Amygdala (tissue), 56 donors: Measurements from ENCODE around the gene CISTR.
"Not testable (repeated sequence)": the region's sequence is repeated elsewhere in the genome, so short reads cannot be mapped to it uniquely, and the experiment has no call there.

Source experiments
- DNase-seq, 56 donors: peaks; one replicate each; lab custom pipeline; 2025; lab: John Stamatoyannopoulos, UW

The CISTR gene

DNA sequence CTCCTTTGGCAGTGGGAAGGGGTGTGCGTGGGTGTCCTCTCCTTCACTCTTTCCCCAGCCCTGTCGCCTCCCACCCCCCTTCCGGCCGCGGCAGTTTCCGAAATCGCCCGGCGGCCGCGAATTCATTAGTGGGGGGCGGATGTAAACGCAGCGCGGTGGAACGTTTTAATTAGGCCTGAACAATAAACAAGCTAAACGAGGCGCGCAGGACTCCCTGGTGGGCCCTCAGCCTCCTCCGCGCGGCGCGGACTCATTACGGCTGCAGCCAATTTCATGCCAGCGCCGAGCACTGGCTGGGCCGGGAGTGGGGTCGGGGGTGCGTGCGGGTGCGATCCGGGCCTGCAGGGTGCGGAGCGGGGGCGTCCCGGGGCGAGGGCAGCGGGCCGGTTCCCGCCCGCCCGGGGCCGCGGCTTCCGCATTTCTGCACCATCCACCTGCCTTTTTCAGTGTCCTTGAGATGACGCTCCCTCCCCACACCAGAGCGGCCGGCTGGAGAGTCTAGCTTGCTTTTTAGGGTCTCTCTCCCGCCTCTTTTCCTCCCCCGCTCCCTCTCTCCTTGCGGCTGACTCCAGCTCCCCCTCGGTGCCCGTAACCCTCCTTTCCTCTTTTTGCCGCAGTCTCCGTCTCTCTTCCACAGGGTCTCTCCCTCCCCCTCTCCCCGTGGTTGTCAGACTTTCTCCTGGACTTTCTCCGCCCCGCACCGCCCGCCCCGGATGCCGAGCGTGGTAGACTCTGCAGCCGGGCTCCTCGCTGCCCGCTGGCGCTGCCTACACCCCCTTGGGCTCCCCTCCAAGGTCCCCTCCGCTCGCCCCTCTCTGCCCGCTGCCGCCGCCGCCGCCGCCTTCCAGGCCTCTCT is at the start of gene CISTR:
Gene CISTR (minus strand): TSS at position 644 of the 856 bp plus-strand sequence.
- DNase-seq = peak in 17 of 56 donors; percentile 11 to 62 (median 34)

DNA sequence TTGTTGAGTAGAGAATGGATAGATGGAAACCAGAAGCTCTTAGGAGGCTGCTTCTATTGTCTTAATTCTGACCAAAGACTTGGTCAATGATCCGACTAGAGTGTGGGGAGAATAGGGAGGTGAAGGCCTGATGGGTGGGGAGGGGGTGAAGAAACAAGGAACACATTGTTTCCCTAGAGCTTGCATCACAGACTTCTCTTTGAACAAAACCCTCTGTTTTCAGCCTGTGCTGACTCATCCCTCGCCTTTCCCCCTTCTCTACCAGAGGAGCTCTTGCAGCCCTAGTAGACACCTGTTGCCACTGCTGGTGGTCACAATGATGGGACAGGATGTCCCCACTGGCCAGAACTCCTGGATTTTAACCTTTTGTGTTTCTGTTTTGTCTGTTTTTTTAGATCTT is 46.8 kb upstream of the CISTR start:
- DNase-seq = peak in 49 of 56 donors; percentile 2 to 84 (median 41)

DNA sequence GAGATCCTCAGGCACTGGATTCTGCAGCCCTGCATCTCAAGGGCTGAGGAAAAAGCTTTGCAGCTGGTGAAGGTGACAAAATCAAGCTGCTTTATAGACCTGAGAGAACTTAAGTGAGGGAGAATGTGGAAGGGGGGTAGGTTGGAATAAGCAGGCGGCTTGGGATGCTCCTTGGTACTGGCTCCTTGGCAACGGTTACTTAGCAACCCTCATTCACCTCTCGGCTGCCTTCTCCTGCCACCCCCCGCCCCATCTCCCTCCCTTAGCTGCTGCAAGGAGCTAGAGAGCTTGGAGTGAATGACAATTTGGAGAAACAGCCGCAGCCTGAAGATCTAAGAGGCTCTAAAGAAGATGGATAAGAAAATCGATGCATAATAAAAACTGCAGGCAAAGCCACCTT is 44.1 kb upstream of the CISTR start:
- DNase-seq = peak in 37 of 56 donors; percentile 2 to 74 (median 32)

DNA sequence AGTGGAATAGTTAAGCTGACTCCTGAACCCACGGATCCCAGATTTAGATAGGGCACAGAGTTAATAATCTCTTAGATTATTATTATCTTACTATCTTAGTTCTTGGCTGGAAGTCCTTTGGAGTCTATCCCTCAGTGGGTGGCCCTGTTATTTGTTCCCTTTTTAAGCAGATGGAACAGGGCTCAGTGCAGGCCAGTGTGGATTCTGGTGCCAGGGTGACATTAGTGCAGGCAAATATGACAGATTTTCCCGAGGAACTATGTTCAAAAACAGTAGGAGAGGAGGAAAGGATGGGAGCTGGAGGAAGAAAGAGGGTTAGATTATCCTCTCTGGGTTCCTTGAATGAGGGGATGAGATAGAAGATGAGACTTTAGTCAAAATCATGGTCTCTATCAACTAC is 41.4 kb upstream of the CISTR start:
- DNase-seq = no peak

DNA sequence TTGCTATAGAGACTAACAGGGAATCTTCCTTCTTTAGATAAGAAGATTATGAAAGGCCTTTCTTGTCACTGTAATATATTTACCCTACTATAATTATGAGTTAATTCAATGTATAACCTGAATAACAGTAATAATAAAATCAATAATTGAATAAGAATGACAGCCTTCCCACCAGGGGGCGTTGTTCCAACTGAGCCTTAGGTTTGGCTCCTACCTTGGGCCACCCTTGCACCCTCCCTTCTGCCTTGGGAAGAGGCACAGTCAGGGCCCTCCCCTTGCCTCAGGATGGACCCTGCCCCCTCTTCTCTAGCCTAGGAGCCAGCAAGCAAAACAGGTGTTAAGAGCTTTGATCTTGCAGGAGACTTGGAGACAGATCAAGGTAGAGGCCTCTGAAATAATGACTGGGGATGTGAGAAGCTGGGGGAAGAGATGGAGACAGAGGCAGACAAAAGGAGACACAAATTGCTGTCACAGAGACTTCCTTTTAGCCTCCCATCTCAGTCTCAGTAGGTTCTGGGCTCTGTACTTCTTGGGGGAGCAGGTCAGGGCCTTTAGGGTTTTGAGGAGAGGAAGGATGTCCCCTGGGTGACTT is 40.1 kb upstream of the CISTR start:
- no peak for DNase-seq

DNA sequence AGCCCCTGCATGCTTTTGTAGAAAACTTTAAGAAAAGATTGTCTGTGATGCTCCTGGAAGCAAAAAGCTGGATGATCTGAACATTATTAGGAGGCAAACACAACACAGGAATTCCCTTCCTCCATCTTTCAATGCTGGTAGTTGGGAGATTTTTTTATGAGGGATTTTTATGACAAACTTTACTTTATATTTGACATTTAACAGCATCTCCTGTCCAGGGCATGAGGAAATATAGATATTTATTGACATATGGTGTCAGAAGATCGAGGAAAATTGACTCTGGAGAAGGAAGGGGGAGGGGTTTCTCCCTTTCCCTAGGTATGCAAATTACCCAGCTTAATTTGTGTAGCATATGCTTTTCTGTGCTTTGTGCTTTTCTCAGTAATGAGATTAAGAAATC is 37.8 kb upstream of the CISTR start:
- DNase-seq = no peak

DNA sequence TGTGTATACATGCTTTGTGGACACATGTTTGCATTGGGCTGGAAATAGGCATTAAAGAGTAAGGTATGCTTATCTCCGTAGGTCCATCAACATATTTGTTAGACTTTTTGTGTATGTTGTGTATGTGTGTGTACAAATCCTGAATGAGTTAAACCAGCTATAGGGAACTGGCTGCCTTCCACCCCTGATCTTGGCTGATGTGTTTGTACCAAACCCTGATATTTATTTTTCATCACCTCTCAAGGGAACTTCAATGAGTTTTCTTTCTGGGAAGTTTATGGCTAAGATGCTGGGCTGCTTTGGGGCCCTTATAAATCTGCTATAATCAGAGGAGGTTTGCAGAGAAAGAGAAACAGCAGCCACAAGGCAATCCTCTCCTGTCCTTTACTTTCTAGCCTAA is 37.1 kb upstream of the CISTR start:
- DNase-seq = no peak

DNA sequence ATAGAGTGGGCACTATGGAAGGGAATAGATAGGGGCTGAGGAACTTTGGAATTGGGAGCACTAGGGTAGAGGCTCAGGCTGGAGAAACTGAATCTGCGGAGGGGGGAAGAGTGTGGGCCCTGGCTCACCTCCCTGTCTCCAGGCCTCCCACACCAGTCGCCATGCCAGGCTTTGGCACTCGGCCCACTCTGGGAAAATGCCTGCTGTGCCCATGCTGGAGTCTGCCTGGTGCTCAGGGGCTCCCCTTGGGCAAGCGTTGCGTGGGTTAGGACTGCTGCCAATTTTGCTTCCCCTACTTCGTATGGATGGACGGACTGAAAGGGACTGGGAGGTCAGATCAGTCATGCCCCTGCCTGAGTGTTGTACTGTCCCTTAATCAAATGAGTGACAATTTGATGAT is 34.6 kb upstream of the CISTR start:
- DNase-seq = peak in 1 of 56 donors; percentile 34

DNA sequence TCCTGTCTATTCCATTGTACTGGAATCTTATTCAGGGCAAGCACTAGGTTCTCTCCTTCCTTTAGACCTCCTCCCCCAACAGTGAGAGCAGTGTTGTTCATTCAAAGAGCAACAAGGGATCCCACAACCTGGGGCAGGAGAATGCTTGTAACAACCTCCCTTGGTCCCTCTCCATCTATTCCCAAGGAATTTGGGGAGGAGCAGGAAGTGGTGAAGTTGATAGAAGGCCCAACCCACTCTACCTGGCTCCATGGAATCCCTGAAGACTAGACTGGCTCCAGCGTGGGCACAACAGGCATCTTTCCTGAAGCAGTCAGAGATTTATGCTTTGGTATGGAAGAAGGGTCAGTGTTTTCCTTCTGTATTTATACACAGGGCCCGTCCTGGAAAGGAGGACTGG is 33.4 kb upstream of the CISTR start:
- DNase-seq = no peak

DNA sequence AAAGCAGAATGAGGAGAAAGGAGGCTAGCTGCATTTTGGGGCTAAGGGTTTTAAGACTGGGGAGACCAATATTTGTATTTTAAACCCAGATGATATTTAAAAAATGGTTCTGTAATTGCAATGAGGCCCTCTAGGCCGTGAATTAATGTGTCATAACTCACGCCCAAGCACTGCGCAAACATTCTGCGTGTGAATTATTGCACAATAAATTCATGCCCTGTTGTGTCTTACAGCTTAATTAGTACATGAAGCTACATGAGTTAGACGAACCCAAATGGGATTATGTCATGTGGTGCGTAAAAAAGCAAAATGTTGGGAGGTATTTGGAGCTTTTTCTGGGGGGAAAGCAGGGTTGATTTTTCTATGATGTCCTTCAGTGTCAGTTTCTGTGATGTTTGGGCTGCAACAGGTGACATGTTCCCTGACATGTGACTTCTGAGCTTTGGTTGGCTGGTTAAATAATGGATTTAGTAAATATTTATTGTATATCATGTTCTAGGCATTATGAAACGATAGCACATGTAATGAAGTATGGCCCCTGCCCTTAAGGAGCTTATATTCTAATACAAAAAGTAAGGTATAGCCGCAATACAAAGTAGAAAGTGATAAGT is 30.4 kb upstream of the CISTR start:
- no peak for DNase-seq

DNA sequence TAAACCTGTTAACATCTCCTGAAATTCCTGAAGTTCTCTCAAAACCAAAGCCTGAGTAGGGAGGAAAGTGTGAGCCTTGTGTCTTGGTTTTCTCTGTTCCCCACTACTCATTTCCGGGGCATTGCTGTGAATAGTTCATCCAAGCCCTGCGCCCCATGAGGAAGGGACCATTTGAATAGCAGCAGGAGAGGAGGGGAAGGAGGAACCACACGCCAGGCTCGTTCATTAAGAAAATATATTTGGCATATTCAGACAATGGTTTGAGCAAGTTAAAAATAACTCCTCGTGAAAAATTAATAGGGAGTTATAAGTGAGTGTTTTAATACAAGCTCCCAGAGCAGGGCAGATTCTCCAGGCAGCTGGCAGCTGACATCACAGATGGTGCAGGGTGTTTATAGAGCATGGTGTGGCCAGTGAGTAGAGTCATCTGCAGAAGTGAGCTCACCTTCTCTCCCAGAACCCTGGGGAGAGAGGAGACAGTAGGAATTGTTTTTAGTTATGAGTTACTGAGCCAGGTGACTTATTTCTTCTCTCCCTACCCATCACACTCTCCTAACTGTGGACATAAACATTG is 29.5 kb upstream of the CISTR start:
- no peak for DNase-seq

DNA sequence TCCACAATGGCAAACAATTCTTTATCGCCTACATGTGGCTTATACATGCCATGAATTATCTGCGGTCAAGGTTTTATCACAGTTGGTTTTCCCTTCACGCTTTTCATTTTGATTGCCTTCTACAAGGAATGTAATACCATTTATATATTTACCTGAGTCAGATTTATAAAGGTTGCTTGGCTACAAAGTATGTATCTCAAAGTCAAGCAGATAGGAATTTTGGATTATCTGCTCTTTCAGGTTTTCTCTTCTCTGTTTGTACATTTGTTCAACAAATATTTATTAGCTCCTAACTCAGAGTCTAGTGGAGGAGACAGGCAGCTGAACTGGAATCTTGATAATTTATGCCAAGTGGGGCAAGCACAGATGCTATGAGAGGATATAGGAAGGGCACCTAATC is 28.5 kb upstream of the CISTR start:
- no peak for DNase-seq

DNA sequence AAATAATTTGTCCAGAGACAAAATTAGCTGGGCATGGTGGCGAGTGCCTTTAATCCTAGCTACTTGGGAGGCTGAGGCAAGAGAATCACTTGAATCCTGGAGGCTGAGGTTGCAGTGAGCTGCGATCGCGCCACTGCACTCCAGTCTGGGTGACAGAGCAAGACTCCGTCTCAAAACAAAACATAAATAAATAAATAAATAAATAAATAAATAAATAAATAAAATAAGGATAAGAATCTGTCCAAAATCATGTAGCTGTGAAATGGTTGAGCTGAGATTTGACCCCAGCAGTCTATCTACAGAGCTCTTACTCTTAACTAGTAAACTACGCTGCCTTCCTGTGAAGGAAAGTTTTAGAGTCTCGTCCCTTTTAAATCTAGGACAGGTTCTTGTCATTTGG is 27.9 kb upstream of the CISTR start:
- DNase-seq = not testable (repeated sequence)

DNA sequence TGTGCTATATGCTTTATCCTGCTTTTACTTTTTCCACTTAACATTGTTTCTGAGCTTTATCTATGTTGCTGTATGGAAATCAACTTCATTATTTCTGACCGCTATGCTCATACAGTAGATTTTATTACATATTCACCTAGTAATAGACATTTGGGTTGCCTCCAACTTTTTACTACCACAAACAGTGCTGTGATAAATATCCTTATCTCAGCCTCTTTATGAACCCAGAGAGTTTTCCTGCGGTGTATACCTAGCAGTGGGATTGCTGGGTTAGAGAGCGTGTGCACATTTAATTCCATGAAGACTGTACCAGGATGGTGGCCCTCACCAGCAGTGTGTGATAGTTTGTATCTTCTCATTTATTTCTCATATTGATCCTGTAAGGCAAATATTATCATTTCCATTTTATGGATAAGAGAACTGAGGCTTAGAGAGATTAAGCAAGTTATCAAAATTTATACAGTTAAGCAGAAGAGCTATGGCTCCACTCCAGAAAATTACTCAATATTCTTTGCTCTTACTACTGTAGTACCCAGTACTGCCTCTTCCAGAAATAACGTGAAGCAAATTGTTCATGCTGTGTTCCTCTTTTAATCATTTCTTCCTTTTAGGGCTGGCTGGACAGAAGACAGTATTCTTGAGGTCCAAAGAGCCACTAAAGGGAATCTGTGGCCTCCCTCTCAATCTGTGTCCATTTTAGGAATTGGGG is 26.3 kb upstream of the CISTR start:
- DNase-seq = no peak

DNA sequence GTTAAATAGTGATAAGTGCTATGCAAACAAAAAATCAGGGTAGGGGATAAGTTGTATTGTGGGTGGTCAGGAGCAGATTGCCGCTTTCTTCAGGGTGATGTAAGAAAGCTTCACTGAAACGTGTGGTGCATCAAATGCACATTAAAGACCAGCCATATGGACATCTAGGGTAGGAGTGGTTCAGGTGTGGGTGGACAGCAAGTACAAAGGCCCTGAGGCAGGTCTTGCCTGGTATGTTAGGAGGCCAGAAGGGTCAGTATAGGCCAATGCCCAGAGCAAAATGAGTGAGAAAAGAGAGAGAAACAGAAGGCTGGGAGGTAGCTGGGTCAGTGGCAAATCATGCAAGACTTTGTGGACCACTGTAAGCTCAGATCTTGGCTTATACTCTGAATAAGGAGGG is 25.6 kb upstream of the CISTR start:
- no peak for DNase-seq

DNA sequence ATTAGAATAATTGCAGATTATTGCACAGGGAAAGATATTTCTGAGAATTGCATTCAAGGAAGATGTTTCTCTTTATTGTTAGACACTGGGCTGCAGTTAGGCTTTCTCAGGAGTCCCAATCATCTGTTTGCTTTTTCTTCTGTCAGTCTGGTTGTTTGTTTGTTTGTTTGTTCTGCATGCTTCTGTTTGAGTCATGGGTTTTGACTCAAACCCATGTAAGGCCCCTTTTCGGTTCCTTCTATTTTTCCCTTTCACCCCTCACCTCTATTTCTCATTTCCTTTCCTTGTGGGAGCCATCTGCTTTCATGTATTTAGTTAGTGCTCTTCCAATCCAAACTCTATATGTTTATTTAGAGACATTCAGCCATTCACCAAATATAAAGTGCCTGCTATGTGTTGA is 25.1 kb upstream of the CISTR start:
- DNase-seq = no peak

DNA sequence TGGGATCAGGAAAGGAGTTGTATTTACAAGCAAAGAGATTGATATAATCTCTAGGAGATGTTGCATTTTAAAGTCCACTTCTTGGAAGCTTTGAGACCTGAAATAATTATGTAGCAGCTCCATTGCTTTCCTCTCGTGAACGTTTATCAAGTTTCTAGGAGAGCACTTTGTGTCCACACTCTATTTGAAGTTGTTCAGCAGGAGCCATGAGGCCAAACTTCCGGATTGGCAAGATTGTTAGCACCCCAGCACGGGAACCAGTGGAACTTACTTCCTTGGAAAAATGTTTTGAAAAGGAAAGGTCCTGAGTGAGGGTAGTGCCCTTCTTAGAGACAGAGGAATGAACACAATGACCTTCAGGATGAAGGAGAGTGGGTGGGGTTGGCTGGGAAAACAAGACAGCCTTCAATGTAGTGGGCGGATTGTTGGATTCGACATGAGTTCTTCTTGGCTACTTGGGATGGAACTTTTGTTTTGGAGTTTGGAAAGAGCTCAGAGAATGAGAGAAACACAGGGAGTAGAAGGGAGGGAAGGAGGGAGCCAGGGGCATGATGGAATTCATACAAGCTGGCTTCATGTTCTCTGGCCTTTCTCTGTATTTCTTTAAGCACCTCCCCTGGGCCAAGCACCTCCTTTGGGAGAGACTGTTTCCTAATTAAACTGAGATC is 23.8 kb upstream of the CISTR start:
- DNase-seq = no peak

DNA sequence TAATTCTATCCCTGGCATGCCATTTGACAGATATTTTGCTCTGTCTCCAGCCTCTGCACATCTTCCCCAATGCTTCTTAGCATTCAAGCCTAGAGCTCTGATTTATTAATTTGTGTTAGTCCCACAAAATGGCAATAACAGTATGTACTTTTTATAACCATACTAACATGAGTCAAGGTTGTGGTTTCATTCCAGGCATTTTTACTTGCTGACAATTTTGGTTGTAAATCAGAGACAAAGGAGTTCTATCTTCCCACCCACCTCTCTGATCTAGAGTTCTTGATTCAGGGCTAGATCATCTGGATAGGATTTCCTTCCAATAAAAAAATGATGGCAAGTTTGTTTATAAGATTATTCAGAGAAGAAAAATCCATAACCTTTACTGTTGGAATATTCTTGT is 18.5 kb upstream of the CISTR start:
- no peak for DNase-seq

DNA sequence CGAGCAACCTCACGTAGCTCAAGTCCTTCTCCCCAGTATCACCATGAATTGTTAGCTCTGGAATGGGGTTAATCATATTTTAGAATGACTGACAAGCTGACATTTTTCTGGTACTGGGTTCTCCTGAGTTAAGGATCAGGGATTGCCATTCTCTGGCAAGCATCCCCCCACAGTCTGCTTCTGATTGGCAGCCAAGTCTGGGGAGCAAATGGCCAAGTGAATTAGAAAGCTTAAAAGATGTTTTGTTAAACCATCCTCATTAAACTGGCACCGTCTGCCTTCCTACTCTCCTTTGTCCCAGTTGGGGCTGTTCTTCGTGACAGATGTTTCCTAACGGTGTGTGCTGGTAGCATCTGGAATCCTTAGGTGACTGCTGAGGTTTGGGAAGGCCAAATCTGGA is 17.2 kb upstream of the CISTR start:
- no peak for DNase-seq

DNA sequence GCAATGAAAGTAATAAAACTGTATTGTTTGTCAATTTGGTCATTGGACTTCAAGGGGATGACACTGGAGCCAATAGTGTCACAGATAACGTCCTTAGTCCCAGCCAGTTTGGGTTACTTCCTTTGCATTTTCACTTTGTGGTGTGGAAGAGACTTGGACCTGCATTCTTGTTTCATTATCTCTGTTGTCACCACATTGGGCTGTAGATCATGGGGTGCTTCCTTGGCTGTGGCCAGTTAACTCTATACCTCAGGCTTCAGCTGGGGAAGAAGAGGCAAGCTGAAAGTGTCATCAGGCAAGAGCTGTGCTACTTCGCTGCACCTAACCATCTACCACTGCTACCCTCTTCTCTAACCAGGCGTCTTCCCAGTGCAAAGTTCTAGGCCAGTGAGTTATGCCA is 15.1 kb upstream of the CISTR start:
- DNase-seq = no peak
